ENCODE measurements around the gene LRCOL1. TPM values are rescaled to one million over a fixed set of nuclear protein-coding genes. Genes with fewer than 3 reads are reported as not detected.

LRCOL1 gene
- total RNA-seq, 1 experiment from 2014 or later, result 0.24 TPM

DNA sequence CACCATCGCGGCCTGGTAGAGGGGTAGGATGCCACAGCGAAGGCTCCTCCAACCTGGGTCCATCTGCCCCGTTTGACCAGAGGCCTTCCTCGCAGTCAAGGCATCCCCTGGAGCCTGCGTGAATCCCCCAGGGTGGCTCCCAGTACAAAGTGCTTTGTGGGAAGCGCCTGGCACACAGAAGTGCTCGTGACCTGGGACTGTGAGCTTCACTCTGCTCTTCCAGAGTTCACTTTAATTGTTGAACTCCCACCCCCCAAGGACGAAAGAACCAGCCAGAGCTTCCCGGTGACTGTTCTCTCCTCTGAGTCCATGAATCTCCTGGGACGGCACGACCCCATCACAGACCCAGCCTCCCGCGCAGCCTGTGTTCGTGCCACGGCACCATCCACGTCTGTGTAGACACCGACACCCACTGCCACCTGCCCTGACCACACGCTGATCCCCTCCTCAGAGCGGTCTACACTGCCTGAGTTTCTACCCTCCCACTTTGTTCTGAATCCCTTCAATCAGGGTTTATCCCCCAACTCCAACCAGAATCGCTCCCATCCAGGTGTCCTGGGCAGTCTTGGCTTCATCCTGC is 24.1 kb upstream of the LRCOL1 start:
- Mint-ChIP-seq H3K4me3 (no peak overlapping the region), H3K27me3 (ENCODE audit: low read depth) (no peaks in the 10 kb centered on the region), H3K4me1 (no peaks in the 10 kb centered on the region), H3K36me3 (peaks cover 81% of the 10 kb centered on the region), H3K9me3 (no peaks in the 10 kb centered on the region), H3K27ac (no peak overlapping the region)
- ATAC-seq (no peak), DNase-seq (ENCODE audit: low spot score) (no peak)
- ChIA-PET CTCF (interaction anchor here (1.5 to 2.1 kb wide), 2 partner anchors 20 to 73 kb away, joined by 4 to 7 read pairs; no protein-coding TSS in a partner anchor), POLR2A (no interaction called here)
- TF ChIP-seq, protein P1, sequence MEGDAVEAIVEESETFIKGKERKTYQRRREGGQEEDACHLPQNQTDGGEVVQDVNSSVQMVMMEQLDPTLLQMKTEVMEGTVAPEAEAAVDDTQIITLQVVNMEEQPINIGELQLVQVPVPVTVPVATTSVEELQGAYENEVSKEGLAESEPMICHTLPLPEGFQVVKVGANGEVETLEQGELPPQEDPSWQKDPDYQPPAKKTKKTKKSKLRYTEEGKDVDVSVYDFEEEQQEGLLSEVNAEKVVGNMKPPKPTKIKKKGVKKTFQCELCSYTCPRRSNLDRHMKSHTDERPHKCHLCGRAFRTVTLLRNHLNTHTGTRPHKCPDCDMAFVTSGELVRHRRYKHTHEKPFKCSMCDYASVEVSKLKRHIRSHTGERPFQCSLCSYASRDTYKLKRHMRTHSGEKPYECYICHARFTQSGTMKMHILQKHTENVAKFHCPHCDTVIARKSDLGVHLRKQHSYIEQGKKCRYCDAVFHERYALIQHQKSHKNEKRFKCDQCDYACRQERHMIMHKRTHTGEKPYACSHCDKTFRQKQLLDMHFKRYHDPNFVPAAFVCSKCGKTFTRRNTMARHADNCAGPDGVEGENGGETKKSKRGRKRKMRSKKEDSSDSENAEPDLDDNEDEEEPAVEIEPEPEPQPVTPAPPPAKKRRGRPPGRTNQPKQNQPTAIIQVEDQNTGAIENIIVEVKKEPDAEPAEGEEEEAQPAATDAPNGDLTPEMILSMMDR (IDR thresholded peaks at IDR 0.05), result no peak
- no peak for TF ChIP-seq TCF7 (CRISPR knock-in tag; IDR thresholded peaks at IDR 0.05; ENCODE audit: low read depth)

DNA sequence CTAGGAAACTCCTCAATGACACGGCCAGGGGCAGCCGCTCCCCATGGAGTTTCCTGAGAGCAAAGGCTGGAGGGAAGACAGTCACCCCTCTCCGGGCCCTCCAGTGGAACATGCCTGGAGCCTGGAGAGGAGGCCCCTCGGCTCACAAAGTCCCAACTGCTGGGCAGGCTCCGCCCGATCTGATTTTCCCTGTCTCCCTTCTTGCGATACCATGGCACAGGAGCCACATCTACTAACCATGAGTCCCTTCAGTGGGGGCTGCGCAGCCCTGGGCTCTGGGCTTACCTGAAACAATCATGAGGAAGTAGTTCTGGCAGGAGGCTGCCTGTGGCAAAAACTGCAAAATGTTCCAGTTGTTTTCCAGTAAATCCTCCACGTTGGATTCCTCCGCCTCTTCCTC is 23.5 kb upstream of the LRCOL1 start:
- ATAC-seq, result no peak
- no peaks in the 10 kb centered on the region for H3K27me3 Mint-ChIP-seq (ENCODE audit: low read depth)
- H3K36me3 Mint-ChIP-seq, result peaks cover 84% of the 10 kb centered on the region
- H3K4me3 Mint-ChIP-seq, result no peak overlapping the region
- ChIA-PET CTCF (interaction anchor here (2.1 kb wide), 1 partner anchor 19 kb away, joined by 7 read pairs; no protein-coding TSS in a partner anchor), POLR2A (no interaction called here)
- no peaks in the 10 kb centered on the region for H3K9me3 Mint-ChIP-seq
- TF ChIP-seq, protein P2, sequence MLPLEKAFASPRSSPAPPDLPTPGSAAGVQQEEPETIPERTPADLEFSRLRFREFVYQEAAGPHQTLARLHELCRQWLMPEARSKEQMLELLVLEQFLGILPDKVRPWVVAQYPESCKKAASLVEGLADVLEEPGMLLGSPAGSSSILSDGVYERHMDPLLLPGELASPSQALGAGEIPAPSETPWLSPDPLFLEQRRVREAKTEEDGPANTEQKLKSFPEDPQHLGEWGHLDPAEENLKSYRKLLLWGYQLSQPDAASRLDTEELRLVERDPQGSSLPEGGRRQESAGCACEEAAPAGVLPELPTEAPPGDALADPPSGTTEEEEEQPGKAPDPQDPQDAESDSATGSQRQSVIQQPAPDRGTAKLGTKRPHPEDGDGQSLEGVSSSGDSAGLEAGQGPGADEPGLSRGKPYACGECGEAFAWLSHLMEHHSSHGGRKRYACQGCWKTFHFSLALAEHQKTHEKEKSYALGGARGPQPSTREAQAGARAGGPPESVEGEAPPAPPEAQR (CRISPR knock-in tag; IDR thresholded peaks at IDR 0.05), result no peak
- TF ChIP-seq, protein P3, sequence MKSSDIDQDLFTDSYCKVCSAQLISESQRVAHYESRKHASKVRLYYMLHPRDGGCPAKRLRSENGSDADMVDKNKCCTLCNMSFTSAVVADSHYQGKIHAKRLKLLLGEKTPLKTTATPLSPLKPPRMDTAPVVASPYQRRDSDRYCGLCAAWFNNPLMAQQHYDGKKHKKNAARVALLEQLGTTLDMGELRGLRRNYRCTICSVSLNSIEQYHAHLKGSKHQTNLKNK (CRISPR knock-in tag; IDR thresholded peaks at IDR 0.05), result no peak
- TF ChIP-seq, protein P4, sequence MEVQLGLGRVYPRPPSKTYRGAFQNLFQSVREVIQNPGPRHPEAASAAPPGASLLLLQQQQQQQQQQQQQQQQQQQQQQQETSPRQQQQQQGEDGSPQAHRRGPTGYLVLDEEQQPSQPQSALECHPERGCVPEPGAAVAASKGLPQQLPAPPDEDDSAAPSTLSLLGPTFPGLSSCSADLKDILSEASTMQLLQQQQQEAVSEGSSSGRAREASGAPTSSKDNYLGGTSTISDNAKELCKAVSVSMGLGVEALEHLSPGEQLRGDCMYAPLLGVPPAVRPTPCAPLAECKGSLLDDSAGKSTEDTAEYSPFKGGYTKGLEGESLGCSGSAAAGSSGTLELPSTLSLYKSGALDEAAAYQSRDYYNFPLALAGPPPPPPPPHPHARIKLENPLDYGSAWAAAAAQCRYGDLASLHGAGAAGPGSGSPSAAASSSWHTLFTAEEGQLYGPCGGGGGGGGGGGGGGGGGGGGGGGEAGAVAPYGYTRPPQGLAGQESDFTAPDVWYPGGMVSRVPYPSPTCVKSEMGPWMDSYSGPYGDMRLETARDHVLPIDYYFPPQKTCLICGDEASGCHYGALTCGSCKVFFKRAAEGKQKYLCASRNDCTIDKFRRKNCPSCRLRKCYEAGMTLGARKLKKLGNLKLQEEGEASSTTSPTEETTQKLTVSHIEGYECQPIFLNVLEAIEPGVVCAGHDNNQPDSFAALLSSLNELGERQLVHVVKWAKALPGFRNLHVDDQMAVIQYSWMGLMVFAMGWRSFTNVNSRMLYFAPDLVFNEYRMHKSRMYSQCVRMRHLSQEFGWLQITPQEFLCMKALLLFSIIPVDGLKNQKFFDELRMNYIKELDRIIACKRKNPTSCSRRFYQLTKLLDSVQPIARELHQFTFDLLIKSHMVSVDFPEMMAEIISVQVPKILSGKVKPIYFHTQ (CRISPR knock-in tag; IDR thresholded peaks at IDR 0.05), result no peak
- TF ChIP-seq GABPB1 (CRISPR knock-in tag; IDR thresholded peaks at IDR 0.05), result no peak
- no peak for TF ChIP-seq SMAD3 (CRISPR knock-in tag; IDR thresholded peaks at IDR 0.05; ENCODE audit: borderline replicate concordance)
- no peak for TF ChIP-seq ATF1 (CRISPR knock-in tag; IDR thresholded peaks at IDR 0.05)
- no peak for TF ChIP-seq FOXP1 (CRISPR knock-in tag; IDR thresholded peaks at IDR 0.05; ENCODE audit: borderline replicate concordance)
- TF ChIP-seq, protein P5, sequence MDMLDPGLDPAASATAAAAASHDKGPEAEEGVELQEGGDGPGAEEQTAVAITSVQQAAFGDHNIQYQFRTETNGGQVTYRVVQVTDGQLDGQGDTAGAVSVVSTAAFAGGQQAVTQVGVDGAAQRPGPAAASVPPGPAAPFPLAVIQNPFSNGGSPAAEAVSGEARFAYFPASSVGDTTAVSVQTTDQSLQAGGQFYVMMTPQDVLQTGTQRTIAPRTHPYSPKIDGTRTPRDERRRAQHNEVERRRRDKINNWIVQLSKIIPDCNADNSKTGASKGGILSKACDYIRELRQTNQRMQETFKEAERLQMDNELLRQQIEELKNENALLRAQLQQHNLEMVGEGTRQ (CRISPR knock-in tag; IDR thresholded peaks at IDR 0.05), result no peak
- TF ChIP-seq ZNF671 (CRISPR knock-in tag; IDR thresholded peaks at IDR 0.05), result no peak
- no peak for TF ChIP-seq IRF2 (CRISPR knock-in tag; IDR thresholded peaks at IDR 0.05; ENCODE audit: borderline replicate concordance, low read depth)
- TF ChIP-seq, protein P6, sequence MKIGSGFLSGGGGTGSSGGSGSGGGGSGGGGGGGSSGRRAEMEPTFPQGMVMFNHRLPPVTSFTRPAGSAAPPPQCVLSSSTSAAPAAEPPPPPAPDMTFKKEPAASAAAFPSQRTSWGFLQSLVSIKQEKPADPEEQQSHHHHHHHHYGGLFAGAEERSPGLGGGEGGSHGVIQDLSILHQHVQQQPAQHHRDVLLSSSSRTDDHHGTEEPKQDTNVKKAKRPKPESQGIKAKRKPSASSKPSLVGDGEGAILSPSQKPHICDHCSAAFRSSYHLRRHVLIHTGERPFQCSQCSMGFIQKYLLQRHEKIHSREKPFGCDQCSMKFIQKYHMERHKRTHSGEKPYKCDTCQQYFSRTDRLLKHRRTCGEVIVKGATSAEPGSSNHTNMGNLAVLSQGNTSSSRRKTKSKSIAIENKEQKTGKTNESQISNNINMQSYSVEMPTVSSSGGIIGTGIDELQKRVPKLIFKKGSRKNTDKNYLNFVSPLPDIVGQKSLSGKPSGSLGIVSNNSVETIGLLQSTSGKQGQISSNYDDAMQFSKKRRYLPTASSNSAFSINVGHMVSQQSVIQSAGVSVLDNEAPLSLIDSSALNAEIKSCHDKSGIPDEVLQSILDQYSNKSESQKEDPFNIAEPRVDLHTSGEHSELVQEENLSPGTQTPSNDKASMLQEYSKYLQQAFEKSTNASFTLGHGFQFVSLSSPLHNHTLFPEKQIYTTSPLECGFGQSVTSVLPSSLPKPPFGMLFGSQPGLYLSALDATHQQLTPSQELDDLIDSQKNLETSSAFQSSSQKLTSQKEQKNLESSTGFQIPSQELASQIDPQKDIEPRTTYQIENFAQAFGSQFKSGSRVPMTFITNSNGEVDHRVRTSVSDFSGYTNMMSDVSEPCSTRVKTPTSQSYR (CRISPR knock-in tag; IDR thresholded peaks at IDR 0.05), result no peak
- no peak for TF ChIP-seq PRRX2 (CRISPR knock-in tag; IDR thresholded peaks at IDR 0.05)
- TF ChIP-seq FOXK1 (CRISPR knock-in tag; IDR thresholded peaks at IDR 0.05), result no peak
- TF ChIP-seq, protein P7, sequence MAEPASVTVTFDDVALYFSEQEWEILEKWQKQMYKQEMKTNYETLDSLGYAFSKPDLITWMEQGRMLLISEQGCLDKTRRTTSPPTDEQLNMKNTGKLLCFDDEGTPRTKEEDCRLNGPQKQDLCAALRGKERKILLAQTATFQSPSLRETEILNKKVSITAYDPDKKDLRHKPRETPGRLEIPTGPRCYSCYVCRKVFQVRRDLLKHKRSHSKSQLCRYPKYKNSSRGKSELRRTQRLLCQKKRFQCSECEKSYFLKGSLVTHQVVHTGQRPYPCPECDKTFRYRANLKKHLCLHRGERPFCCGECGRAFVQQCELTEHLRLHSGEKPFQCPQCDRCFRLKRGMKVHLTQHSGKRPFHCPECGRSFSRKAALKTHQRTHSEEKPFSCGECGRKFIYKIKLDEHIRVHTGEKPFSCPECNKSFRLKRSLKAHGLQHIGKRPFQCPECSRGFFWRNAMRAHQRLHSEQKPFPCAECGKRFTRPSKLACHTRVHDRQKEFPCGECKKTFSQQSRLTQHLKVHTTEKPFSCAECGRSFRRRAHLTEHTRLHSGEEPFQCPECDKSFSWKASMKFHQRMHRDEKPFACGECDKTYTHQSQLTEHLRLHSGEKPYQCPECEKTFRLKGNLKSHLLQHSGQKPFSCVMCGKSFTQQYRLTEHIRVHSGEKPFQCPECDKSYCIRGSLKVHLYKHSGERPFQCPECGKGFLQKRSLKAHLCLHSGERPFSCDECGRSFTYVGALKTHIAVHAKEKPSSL (CRISPR knock-in tag; conservative IDR thresholded peaks at IDR 0.05), result no peak
- TF ChIP-seq NR2C2 (CRISPR knock-in tag; IDR thresholded peaks at IDR 0.05), result no peak
- no peak for DNase-seq (ENCODE audit: low spot score)
- H3K27ac Mint-ChIP-seq, result no peak overlapping the region
- no peaks in the 10 kb centered on the region for H3K4me1 Mint-ChIP-seq
